HG02943 (cell line): ENCODE data around the gene PDZRN3.

Source experiments
- ATAC-seq: cut with Tn5 transposase; IDR thresholded peaks from one replicate; pipeline ENCODE4 v1.9.1; 2021; ENCODE audit warnings: mild to moderate bottlenecking, low read depth, moderate library complexity; ENCODE audit not compliant: unreplicated experiment

PDZRN3 gene

DNA sequence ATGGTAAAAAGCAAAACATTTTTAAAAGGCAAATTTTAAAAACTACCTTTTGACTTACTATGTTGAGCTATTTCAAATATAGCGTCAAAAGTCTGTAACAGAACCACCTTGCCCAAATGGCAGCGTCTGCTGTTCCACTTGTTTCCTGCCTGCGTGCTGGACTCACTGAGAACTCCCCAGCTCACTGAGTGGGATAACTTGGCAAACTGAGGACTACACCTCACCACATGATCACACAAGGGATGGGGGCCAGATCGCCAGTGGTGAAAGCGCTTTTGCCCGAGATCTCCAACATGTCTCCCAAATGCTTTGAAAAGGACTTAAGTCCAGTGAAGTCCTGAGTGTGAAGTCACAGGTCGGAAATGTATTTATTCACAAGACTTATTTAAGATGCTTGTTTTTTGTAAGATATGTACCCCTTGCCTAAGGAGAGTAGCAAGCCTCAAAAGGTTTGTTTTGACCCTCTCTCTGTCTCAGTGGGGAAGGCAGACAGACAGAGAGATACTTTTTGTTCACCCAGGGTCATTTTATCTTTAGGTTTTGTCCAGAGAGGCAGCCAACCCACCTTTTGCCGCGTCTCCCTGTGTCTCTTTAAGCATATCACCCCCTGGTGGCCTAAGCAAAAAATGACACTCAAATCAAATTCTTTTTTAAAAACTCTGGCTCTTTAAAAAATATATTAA lies 192.6 kb downstream of the PDZRN3 start:
- no peak for ATAC-seq

DNA sequence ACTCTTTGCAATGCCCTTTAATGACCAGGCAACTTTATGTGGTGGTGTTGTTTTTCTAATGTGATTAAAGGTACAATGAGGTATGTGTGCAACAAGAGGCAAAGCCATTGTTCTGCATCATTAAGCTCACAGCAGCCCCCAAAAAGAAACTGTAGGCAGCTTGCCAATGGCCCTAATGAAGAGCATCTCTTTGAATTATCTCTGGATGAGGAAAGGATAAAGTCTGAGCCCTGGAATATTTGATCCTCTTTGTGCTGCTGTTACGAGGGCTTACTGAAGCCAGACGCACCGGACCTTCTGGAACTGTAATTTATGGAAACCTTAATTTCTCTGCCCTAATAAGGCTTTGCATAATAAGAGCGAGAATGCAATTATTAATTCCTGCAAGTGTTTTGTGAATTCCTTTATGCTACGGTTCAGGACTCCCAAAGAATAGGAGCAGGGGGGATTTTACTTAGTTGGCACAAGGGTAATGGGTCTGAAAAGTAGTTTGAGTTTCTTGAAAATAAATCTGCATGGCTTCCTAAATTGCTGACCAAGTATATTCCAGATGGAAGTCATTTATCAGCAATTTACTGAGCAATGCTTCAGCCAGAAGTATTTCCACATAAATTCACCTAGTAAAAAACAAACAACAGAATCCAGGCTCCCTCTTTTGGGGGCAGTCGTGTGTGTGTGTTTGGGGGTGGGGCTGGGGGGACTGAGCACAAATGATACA lies 193.4 kb downstream of the PDZRN3 start:
- no peak for ATAC-seq

DNA sequence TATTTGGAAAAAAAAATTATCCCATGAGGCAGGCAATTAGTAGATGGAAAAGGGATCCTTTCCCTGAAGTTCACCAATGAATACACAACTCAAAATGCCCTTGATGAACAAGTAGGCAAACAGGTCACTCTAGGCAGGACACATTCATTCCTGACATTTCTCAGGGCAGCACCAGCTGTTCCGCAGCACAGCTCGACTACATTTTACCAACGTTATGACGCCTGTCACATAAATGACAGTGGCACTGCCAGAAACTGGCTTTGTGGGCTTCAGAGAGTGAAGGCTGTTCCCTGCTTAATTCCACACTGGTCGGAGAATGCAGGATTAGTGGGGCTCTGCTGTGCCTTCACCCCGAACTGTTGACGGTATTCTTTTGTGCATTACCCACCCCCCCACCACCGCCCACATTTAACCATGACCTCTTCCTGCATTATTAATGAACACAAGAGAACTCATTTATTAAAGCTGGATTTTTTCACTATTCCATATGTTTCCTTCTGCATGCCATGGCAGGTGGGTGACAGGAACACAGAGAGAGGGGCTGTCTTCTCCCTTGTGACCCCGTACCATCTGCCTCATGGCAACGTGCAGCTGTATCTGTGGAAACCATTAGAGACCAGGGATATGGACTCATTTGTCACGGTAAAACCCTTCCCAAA lies 197.6 kb downstream of the PDZRN3 start:
- no peak for ATAC-seq

DNA sequence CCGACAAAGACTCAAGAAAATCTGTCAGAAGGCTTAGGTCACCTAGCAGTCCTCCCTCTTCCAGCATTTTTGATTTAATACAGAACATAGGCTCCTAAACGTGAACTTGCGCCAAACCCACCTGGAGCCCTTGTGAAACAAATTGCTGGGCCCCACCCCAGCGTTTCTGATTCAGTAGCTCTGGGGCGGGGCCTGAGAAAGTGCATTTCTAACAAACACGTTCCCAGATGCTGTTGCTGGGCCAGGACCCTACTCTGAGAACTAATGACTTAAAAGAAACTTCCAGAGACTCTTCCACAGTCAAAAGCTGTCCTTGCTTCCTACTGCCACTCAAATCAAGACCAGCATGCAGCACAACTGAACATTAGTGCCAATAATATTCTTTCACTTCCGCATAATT lies 198.1 kb downstream of the PDZRN3 start:
- no peak for ATAC-seq

DNA sequence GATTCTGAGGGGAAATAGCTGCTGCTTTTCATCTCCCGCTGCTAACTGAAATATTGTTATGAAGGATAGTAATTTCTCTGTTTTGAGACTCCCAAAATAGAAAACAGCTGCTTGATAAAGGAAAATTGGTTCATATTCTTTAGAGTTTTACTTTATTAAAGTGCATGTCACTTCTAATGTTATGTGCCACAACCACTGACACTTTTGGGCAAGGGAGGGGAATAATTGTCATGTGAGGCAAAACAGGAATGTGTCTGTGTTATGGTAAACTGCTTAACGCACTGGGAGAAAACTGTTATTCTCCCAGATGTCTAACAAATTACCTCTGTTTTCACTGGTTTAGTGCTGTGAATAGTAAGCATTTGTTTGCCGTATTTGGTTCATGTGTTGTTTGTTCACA lies 201.6 kb downstream of the PDZRN3 start:
- ATAC-seq = no peak

DNA sequence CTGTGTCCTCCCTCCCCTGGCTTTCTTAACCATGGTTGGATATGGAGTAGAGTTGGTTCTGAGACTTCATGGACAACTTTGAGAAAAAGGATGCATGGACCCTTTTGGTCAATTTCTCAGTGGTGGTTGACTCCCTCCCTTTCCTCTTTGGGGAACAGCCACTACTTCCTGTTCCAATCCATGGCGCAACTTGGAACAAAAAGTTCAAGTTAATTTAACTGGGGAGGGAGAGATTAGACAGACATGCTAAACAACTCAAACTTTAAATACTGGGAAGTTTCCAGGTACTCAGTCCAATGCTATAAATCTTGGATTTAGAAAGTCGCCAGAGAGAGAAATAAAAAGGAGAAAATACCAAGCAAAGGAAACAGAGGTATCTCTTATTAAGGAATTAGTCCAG lies 202.2 kb downstream of the PDZRN3 start:
- no peak for ATAC-seq

DNA sequence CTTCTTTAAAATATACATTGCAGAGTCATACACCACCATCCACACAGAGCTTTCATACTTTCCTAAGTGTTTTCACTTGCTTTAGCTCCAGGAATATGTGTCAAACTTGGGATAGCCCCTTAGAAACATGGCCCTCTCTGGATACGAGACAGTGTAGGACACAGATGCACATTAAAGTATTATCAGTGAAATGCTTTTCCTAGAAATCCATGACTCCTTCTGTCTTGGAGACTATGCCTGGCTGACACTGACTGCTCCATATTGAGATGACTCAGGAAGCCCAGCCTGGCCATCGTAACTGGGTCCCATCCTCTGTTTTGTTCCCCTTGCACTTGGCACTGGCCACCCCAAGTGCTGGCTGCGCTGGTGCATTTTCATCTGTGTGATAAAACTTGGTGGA lies 204.8 kb downstream of the PDZRN3 start:
- no peak for ATAC-seq

DNA sequence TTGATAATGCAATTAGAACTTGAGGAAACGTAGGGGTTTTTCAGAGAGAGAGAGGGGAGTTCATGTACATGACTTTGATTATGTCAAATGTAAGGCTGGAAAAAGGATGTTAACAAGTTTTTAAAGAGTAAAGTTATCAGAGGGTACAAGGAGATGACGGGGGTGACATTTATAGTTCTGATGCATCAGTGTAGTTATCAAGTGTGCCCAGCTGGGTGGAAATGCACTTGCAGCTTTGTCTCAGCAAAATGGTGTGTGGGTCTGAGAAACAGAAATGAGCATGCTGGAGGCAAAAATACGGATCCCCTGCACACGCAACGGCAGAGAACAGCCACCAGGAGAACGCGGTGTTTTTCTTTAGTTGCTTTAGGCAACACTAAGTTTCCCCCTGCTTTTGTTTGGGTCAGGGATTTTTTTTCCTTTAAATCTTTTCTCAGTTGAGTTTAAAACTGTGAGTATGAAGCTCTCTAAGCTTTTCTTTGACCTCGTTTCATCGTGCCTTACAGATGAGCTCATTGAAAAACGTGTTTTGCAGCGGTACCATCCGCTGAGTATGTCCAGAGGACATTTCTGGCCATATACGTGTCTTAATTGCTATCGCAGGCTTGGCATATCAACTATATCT lies 205.4 kb downstream of the PDZRN3 start:
- no peak for ATAC-seq

DNA sequence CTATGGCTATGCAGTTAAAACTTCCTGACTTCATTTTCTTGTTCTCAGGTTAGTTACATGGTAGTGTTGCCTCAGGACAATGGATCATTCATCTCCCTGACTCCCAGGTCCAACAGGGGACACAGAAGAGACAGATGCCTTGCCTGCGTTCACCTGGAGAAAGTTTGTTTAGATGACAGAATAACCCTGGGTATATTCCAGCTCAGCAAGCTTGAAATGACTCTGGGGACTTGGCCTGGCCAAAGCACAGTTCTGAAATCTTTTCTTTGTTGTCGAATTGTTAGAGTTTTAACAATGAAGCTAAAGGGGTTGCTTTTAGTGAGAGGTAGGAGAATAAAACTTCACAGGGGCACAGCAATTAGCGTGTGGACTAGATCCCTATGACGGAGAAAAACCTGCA lies 206.1 kb downstream of the PDZRN3 start:
- ATAC-seq = no peak

DNA sequence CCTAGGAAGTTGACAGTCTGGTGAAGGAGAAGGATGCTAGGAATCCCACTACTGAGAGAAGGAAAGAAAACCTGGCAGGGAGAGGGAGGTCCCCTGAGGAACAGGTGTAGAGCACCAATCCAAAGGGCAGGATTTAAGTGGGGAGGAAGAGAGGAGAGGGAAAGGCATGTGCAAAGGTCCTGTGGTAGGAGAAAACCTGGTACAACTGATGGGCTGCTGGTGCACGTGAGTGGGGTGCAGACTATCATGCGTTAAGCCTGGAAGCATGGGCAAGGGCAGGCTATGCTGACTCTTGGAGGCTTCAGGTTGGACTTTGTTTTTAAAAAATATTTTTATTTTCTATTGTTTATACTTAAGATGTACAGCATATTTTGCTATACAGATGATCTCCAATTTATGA lies 209.6 kb downstream of the PDZRN3 start:
- ATAC-seq = no peak

DNA sequence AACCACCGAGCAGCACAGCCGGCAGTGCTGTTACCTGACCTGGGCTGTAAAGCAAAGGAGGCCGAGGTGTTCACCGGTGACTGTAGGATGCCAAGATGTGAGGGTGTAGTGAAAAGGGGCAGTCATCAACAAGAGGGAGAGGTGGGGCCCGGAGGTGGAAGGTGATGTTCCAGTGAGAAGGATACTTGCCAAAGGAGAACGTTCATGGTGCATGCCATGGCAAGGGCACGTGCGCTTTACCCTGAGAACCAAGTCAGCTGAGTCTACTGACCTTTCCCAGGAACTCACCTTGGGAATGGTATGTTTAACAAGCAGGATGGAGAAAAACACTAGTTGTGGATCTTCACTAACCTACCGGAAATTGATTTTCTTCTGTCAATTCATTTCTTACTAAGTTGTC lies 211.1 kb downstream of the PDZRN3 start:
- ATAC-seq = no peak

DNA sequence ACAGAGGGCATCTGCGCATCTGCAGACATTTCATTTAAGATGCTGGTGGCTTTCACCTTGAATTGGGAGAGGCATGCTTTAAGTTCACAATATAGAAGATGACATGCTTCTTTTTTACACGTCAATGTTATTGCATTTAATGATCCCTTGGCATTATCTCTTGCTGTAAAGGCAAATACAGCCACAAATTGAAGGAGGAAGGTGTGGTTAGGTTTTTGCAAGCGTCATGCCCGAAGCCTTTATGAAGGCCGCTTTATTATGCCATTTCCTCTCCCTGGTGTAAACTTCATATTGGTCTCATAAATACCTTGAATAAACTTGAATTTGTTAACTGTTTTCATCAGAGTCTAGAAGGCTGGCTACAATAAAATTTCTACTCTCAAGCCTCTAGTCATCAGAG lies 212.7 kb downstream of the PDZRN3 start:
- ATAC-seq = no peak

DNA sequence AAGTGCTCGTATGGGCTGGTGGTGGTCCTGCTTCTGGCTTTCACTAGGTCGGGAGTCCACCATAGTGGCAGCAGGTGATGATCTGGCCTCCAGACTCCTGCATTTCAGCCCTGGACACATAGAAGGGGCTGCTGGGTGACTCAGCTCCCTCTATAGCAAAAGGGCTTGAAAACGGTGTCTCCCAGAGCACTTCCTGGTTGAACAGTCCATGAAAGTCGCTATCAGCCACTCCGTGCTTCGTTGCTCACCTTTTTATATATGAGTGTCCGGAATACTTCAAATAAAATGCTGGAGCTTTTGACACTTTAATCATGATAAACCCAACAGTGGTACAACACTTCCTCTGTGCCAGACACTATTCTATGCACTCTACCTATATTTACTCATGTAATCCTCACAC lies 213.2 kb downstream of the PDZRN3 start:
- ATAC-seq = no peak

DNA sequence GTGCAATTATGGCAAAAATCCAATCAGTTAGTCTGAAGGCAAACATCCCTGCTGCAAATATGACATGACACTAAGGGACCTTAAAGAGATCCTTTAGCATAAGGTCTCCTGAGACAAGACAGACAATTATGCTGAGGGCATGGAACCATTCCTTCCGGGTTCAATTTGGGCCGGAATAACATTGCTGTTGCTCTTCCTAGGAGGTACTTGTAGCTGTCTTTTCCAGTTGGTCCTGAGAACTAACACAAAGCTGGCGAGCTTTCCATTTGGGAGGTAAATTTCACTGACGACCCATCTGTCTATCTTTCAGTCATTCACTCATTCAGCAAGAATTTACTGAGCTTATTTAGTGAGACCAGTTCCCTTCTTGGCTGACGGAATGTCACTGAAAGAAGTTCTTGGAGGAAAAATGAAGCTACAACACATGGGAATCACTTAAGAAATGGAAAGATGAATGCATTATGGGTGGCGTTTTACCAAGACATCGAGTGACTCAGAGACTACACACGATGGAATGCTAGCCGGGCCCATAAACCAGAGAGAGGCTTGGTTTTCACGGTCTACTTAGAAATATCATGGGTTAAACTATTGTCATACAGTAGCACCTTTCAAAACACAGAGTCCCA lies 215.5 kb downstream of the PDZRN3 start:
- ATAC-seq = no peak

DNA sequence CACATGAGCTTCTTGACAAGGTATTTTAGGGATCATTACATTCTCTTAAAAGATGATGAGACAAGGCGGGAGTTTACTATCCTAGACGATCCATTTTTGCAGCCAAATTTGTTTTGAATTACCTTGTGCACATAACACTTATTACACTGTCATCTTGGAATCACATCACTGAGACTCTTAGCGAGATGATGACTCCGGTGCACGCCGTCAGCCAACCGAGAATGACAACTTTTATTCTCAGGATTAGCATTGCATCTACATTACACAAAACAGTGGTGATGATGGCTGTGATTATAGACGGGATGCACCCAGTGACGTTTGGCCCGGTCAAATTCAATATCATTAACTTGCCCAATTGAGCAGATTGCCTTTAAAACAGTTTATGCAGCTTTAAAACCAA lies 216.1 kb downstream of the PDZRN3 start:
- ATAC-seq = no peak

DNA sequence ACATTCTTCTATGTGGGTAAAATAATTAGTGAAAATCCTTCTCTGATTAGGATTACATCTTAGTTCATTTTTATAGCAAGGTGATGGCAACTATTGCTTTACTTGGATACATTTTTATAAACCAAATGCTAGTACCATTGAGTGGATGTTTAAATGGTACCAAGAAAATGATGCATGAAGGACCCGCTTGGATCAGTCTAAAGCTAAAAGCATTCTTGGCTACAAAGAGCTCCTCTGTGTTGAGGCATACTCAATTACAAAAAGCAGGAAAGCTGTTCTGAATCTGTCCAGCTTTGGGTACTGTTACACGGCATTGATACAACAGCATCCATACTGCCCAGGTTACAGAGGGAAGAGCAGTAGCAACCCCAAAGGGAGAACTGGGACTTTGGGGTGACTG lies 217.2 kb downstream of the PDZRN3 start:
- ATAC-seq = no peak

DNA sequence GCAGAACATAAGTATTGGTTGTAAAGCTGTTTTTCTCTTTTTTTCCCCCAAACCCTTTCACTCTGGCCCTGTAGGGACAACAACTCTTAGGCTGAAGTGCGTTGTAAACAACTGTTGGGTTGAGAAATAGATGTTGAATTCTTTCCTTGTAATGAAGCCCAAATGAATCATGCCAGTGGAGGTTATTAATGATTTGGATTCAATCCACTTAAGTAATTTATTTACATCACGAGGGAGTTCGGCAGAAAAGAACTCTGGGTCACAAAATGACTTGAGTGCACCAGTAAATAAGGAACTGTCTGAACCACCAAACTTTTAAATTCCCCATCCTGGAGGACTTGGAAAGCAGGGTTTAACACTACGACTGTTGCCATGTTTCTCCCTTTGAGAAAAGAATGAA lies 218.9 kb downstream of the PDZRN3 start:
- ATAC-seq = no peak

DNA sequence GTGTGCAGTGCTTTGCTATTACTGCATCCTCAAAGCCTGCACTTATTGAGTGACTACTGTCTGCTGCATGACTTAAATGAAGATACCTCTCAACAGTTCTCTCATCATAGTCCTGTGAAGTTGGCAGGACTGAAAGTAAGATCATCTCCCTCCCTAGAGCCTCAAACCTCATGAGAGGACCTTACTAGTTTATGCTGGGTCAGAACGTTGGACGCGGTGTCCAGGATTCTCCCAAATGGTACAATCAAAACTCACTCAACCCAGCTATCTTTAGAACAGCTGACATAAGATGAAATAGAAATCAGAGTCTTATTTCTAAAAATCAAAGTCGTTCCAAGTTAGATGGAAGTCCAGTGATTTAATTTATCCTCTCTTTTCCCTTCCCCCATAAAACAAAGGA lies 219.7 kb downstream of the PDZRN3 start:
- ATAC-seq = no peak

DNA sequence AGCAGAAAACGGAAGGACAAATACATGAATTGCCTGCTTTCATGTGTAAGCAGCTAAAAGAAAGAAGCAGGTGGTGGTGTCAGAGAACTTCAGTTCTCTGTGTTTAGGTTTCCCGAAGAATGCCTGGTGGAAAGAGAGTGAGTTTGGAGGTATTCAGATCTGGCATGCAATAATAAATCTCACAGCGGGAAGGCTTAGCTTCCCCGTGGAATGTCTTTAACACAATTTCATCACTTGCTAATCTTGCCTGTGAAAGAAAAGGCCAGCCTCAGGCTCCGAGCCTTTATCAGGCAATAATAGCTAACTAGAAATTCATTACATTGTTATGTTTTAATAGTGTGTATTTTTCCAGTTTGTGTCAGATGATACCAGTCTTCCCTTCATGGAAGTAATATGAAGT lies 220.3 kb downstream of the PDZRN3 start:
- no peak for ATAC-seq

DNA sequence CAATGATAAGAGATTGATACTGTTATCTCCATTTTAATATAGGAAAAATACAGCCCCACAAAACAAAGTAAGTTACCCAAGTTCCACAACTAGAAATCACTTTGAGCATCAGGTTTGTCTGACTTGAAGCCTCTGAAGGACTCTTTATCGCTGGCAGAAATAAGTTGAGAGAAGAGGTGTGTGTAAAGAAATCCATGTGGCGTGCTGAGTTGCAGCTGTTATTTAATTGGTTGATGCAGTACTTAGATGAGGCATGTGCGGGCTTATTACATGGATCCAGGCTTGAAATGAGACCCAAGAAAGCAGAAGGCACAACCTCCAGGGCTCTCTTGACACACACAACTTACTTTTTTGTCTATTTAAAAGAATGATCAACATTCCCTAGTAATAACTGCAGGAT lies 221.3 kb downstream of the PDZRN3 start:
- ATAC-seq = no peak
